Esophagus mucosa (tissue), 1 donor: ENCODE results near the gene ARHGEF7. TPM values are rescaled to one million over a fixed set of nuclear protein-coding genes. Genes with fewer than 3 reads are reported as not detected.

ENCODE experiments used
- ATAC-seq: fragments of 200-7000 bp; cut with Tn5 transposase; one replicate; pipeline ENCODE4 v1.9.1; 2020
- total RNA-seq: library from RNA; stranded (reverse); gene quantifications from one replicate; pipeline ENCODE4 v1.2.4, GENCODE V29; 2023
- donor health status: DM: yes; HTN: yes; CAD: no.

Gene ARHGEF7
- total RNA-seq, 1 donor from 2014 or later, result 25.6 TPM

DNA sequence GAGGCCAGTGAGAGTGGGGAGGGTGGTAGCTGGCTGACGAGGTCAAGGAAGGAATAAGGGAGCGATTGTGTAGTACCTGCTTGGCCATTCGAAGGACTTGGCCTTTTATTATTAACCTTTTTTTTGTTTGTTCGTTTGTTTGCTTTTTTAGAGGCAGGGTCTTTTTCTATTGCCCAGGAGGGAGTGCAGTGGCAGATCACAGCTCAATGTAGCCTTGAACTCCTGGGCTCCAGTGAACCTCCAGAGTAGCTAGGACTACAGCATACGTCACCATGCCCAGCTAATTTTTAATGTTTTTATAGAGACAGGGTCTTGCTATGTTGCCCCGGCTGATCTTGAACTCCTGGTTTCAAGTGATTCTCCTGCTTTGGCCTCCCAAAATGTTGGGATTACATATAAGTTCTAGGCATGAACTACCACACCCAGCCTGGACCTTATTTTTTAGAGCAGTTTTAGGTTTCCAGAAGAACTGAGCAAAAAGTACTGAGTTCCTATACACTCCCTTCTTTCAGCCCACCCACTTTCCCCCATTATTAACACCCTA, 25.5 kb downstream of the ARHGEF7 start:
- ATAC-seq, result no peak

- ATAC-seq, result no peak
Measured at GRCh38 chr13:111142472-111142871, 27.4 kb downstream of the ARHGEF7 start.

GRCh38 chr13:111143865-111144540, 28.9 kb downstream of the ARHGEF7 start:
- ATAC-seq, result no peak

DNA sequence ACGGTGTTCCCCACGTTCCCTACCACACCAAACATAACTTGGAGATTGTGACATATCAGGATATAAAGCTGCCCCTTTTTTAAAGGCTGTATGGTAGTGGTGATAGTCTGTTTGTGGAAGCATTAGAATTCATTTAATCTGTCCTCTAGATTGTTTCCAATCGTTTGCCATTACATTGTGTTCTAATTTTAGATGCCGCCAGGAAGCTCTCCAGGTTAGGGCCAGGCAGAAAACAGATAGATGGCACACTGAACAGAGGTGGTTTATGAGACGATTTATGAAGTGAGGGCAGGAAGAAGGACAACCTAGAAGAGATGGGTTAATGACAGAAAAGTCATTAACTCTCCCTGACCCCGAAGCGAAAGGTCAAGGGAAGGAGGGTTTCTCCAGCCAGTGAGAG, 30.0 kb downstream of the ARHGEF7 start:
- no peak for ATAC-seq

- no peak for ATAC-seq
Measured at GRCh38 chr13:111145506-111145905, 30.4 kb downstream of the ARHGEF7 start.

DNA sequence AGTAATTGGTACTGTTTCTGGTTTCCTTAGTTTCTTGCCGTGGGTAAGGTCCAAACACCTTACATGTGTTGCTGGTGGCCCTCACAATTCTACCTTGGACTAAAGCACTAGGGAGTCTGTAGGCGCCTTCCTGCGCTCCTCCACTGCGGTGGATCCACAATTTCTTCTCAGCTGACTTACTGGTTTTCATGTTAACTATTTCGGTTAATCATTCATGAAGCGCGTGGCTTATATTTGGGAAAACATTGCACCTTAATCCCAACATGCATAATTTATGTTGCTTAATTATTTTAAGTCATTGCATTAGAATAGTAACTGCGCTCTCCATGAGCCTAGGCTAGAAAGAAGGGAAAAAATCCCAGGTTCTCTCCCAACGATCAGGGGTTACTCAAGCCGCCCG, 37.7 kb downstream of the ARHGEF7 start:
- ATAC-seq, result no peak

GRCh38 chr13:111153279-111153976, 38.3 kb downstream of the ARHGEF7 start:
- peak; percentile 97 for ATAC-seq

GRCh38 chr13:111153977-111154332, 38.8 kb downstream of the ARHGEF7 start:
- ATAC-seq, result peak; percentile 65

DNA sequence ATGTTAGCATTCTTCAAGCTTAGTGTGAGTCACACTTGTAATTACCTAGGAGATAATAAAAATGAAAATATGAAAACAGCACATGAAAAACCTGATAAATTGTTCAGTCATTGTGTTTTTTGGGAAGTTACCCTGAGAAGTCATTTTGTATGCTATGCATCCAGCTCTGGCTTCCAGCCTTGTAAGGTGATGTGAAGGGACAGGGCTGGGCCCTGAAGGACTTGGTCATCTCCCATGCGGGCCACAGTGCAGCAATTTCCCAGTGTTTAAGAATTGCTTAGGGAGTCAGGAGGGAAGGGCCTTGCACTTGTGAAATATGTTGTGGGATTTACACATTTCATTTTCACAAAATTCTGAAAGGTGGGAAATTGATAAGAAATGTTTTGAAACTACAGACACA, 41.3 kb downstream of the ARHGEF7 start:
- ATAC-seq, result no peak

DNA sequence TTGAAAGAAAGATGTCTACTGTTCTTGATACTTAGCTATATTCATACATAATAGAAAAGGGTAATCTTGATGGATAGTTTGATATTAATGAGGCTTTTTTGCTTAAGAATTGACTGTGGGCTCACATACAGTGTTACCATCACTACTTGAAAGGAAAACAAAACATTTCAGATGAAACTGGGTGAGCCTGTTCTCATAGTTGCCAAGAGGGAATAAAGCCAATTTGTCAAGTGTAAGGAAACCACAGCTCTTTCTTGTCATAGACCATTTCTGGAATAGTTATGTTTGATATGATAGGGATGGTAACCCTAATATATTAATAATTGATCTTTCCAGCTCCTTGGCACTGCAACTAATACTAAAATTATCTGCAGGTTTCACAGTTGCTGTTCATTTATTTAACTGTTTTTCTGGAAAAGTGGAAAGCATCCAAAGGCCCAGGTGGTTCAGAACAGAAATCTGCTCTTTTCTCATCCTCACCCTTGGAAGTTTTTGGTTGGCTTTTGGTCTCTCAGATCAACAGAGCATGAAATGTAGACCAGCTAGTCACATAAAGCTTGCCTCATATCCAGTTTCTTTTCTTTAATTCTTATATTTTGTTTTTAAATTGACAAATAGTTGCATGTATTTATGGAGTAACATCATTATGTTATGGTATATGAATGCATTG, 43.2 kb downstream of the ARHGEF7 start:
- no peak for ATAC-seq

DNA sequence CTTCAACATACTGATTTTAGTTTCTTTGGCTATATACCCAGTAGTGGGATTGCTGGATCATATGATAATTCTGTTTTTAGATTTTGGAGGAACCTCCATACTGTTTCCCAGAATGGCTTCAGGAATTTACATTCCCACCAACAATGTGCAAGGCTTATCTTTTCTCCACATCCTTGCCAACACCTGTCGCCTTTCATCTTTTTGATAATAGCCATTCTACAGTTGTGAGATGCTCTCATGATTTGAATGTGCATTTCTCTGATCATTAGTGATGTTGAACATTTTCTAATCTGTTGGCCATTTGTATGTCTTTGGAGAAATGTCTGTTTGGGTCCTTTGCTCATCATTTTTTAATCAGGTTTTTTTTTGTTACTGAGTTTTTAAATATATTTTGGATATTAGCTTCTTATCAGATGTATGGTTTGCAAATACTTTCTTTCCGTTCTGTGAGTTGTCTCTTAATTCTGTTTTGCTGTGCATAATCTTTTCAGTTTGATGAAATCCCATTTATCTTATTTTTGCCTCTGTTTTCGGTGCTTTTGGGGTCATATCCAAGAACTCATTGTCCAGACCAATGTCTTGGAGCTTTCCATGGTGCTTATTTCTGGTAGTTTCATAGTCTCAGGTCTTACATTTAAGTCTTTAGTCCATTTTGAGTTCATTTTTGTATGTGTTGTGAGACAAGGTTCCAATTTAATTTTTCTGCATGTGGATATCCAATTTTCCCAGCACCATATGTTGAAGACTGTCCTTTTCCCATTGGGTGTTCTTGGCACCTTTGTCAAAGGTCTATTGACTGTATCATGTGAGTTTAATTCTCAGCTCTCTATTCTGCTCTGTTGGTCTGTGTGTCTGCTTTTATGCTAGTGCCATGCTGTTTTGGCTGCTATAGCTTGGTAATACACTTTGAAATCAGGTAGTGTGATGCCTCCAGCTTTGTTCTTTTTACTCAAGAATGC, 44.5 kb downstream of the ARHGEF7 start:
- ATAC-seq, result no peak

DNA sequence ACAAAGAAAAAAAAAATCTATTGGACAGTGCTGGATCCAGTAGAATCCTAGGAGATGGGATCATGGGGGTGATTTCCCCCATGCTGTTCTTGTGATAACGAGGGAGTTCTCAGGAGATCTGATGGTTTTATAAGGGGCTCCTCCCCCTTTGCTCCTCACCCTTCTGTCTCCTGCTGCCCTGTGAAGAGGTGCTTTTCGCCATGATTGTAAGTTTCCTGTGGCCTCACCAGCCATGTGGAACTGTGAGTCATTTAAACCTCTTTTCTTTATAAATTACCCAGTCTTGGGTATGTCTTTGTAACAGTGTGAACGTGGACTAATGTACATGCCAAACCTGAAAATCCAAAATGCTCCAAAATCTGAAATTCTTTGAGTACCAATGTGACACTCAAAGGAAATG, 45.5 kb downstream of the ARHGEF7 start:
- no peak for ATAC-seq

GRCh38 chr13:111161601-111162600, 46.8 kb downstream of the ARHGEF7 start:
- ATAC-seq, result no peak

DNA sequence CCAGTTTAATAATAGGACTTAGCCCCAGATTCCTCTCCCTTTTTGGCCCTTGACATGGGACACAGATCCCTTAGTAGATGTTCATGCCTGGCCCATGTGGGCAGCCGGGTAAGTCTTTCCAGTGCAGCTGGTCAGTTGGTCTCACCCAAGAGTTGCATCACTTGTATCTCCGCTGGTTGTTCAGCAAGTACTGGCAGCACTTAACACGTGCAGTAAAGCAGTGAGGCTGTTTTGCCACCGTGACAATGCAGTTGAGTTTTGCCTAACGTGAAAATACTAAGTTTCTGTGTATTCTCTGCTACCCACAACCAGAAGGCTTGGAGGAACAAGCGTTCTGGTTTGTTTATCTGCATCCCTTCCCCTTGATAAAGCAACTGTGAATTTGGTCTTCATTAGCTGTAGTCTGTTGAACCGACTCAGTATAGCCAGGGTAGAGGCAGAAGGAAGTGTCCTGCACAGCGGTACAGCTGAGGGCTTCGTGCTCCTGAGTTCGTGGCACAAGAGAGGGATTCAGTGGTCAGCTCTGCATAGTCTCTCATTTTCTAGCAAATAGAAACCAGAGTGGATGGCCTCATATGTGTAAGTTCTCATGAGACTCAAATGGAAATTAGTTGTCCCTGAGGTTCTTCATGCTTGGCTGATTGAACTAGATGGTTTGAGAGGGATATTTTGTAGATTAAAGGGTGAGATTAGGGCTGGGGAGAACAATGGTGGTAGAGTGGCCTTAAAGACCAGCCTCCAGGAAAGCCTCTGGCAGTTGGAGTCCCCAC, 50.3 kb downstream of the ARHGEF7 start:
- no peak for ATAC-seq

- no peak for ATAC-seq
Measured at GRCh38 chr13:111166882-111167675, 52.0 kb downstream of the ARHGEF7 start.

DNA sequence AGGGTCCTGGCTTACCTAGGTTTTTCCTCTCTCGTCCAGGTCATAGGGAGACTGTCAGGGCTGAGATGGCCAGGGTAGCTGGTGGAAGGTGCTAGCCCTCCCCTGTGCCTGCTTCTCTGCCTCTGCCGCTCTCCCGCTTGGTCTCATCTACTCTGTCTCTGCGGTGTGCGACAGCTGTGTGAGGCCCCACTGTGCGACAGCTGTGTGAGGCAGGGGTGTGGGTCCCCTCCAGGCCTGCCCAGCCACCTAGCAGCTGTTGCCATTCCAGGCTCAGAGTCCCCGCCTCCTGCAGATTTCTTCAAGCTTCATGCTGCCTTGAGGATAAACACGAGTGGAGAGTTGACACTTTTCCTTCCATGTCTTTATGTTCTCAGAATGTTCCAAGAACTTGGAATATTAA, 53.0 kb downstream of the ARHGEF7 start:
- ATAC-seq, result no peak

- ATAC-seq, result no peak
Measured at GRCh38 chr13:111171112-111171511, 56.0 kb downstream of the ARHGEF7 start.

GRCh38 chr13:111171629-111172028, 56.5 kb downstream of the ARHGEF7 start:
- no peak for ATAC-seq

DNA sequence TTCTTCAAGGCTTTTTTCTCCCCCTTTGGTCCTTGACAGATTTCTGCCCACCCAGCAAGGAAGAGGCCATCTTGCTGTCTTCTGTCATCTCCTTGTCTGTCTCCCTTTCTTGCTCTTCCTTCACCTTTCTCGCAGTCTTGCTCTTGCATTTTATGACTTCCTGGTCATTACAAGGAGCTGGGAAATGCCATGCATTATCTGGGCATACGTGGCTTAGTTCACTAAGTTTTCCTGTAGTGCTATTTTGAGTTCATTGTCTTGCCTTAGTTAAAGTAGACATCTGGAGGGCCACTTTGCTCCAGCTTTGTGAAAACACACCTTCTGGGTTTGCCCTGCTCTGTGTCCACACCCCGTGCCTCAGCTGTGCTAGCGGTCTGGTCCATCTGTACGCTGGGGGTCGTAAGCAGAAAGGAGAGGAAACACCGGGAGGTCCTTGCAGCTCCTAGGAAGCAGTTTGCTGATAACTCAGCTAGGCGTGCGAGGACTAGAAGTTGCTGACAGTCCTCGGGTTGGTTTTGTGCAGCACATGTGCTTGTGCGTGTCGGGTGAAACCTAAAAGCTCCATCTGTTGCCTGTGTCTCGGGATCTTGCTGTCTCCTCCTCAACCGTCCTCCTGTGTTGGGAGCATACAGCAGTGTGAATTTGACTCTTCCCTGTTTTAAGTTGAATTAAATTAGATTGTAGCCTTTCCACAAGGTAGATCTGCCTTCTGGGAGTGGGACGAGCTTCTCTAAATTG, 59.4 kb downstream of the ARHGEF7 start:
- ATAC-seq, result no peak
